Activated CD4-positive, CD25-positive, alpha-beta regulatory T cell treated with anti-CD3 and anti-CD28 coated beads, Interleukin-2, amount 50 U/mL, for 24 hours (primary cell): ENCODE results near the gene DCAF7.

Experiments used
- ATAC-seq, 2 donors: fragments of 150-1000 bp; cut with Tn5 transposase; one replicate each; pipeline ENCODE4 v1.10.0; 2021; ENCODE audit warnings: mild to moderate bottlenecking in 1 of 2, moderate library complexity in 1 of 2

The DCAF7 gene

DNA sequence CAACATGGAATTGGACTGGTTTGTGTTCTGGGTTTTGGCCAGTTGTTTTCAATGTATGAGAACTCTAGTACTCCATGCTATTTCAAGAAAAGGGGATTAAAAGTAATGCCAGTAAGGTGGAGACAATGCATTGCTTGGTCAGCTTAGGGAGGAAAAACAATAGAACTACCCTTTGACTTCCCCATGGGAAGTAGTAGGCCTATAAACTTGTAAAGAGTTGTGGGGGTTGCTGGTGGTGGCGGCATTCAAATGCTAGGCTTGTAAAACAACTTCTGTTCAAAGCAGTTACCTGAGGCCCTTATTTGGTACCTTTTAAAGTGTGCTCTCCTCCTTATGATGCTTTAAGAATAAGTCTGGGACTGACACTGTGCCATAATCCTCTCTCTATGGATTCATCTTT, 81.3 kb downstream of the DCAF7 start:
- ATAC-seq, result no peak

DNA sequence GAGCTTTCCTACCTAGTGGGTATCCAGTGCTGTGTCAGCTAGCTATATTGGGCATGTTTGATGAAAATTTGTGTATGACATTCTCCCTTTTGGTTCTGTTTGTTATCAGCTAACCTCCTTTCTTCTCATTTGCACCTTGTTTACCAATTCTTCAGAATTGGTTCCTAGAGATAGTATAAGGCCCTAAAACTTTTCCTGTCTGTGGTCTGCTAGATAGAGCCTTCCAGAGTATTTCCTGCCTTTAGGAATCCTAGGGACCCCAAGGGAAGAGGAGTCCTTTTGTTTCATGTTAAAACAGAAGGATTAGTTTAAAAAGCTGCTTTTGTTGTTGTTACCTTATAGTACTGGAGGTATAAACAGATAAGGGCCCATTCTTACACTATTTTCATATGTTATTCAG, 83.5 kb downstream of the DCAF7 start:
- ATAC-seq, result no peak

DNA sequence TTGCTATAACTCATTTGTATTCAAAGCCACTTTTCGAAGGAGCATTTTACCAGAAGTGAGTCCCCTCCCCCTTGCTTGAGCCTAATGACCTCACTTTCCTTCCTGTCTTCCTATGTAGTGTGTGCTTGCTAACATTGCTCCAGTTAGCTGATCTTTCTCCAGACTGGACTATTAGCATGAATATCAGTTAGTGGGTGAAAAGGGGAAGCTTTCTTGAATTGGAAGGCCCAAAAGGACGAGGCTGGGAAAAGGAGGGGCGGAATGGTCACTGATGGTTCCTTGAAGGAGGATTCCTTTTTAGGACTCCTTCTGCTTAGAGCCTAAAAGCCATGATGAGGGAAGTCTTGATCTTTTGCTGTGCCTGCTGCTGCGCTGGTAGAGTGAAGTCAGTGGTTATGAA, 83.9 kb downstream of the DCAF7 start:
- ATAC-seq, result no peak

DNA sequence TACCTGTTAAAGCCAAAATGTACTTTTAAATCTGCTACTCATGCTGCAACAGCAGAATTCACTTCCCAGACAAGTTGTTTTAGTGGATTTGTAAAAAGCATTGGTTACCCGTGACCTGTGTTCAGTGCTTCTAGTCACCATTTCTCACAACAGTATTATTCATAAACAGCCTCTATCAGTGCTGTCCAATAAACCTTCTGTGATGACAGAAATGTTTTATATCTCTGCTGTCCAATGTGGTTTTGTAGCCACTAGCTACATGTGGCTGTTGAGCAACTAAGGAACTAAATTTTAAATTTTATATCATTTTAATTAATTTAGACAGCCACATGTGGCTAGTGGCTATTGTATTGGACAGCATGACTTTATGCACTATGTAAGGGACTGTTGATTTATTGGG, 84.5 kb downstream of the DCAF7 start:
- ATAC-seq, result no peak

DNA sequence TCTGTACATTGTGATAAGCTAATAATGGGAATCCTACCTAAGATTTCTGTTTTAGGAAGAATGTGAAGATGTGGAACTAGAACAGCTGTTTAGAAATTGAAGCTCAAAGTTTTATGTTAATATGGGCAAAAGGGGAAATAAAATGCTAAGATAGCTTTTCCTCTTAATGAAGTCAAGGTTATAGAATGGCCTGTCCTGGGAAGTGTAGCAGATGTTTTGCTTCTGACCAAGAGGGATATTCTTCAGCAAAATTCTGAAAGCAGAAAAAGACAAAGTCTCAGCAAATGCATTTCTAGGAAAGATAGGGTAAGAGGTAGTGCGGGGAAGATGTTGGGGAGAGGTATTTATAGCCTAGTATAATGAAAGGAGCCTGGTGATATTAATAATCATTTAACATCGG, 85.0 kb downstream of the DCAF7 start:
- ATAC-seq, result no peak

DNA sequence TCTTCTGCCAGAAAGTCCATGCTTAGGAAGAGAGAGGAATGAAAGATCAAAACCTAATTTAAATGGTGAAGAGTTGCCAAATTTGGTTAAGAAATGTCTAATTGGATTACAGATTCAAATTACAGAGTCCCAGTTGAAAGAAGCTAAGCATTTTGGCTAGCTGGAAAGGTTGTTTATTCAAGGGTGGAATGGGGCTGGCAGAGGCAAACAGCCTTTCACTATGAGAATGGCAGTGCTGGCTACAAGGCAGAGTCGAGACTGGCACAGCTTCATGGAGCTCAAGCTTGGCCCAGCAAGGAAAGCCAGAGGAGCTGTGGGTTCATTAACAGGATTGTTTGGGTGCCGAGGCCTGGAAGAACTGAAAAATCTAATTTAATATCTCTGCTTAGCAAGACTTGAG, 85.5 kb downstream of the DCAF7 start:
- no peak for ATAC-seq

DNA sequence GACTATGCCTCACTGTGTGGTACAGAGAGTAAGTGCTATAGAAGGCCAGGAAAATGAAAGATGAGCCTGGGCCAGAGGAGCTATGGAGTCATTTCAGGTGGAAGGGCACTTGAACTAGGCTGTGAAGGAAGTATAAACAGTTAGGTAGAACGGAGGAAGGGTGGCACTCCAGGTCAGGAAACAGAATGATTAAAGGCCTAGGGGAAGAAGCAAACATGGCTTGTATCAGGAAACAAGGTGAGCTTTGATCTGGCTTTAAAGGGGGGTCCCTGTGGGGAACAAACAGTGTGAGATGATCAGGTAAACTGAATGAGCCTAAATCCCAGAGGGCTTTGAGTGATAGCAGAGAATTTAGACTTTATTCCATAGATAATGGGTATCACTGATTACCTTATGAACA, 88.8 kb downstream of the DCAF7 start:
- ATAC-seq, result no peak

DNA sequence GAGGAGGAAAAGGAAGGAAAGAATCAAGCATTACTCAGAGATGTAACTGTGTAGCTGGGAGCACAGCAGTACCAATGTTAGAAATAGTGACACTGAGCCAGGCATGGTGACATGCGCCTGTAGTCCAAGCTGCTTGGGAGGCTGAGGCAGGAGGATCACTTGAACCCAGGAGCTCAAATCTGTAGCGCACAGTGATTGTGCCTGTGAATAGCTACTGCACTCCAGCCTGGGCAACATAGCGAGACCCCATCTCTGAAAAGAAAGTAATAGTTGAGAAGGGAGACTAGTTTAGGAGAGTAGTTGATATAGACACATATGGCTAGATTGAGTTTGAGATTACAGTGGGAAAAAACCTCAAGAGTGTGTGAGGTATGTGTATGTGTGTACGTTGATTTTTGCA, 89.8 kb downstream of the DCAF7 start:
- ATAC-seq, result no peak

DNA sequence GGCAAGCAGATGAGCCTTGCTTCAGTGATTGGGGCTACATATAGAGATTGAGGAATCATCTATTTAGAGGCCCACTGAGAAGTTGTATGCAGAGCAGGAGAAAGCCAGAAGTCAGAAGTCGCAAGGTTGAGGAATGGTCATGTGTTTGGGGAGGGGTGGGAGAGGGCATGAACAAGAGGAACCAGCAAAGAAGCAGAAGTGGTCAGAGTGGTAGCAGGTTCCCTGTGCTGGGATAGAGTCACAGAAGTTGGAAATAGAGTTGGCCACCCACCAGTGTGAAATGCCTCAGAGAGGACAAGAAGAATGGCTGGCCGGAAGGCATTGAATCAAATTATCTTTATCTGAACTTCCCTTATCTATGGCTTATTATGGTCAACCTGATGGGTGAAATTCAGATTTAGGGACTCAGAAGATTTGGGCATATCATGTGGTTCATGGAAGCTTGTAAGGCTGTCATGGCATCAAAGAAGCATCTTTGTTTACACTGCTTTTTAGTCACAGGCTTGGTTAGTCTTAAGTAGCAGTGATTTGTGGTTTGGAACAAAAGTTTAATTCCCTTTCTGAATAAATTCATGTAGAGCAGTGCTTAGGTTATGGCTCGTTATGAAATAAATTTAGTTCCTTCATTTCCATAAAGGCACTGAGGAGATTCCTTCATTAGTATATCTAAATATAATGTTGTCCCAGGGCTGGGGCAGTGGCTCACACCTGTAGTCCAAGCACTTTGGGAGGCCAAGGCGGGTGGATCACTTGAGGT, 91.6 kb downstream of the DCAF7 start:
- ATAC-seq, result no peak
